ENCODE data around the gene OLFML1.

The OLFML1 gene

DNA sequence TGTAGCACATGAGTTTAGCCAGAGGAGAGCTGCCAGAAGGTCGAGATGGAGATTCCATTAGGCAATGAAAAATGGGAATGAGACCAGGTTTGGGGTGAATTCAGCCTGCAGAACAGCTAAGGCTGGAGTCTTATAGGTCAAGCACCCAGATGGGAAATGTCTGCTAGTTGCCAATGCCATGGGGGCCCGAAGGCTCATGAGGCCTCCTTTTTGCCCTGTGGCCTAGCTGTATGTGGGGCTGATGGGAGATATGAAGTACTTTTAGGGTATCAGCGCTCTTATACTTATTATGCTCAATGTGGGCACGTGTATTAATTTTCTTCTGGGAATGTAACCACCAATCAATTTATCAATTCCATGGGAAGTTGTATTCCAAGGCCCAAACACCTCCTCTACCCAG lies 37.2 kb downstream of the OLFML1 start:
- no peak for DNase-seq (ENCODE audit: low spot score)
- in situ Hi-C loops (cut with MboI; ENCODE audit: low pct_unique_long_range_greater_than_20kb, low sequenced_read_pairs, unreplicated experiment), result no loop called here
- TF ChIP-seq, protein P1, sequence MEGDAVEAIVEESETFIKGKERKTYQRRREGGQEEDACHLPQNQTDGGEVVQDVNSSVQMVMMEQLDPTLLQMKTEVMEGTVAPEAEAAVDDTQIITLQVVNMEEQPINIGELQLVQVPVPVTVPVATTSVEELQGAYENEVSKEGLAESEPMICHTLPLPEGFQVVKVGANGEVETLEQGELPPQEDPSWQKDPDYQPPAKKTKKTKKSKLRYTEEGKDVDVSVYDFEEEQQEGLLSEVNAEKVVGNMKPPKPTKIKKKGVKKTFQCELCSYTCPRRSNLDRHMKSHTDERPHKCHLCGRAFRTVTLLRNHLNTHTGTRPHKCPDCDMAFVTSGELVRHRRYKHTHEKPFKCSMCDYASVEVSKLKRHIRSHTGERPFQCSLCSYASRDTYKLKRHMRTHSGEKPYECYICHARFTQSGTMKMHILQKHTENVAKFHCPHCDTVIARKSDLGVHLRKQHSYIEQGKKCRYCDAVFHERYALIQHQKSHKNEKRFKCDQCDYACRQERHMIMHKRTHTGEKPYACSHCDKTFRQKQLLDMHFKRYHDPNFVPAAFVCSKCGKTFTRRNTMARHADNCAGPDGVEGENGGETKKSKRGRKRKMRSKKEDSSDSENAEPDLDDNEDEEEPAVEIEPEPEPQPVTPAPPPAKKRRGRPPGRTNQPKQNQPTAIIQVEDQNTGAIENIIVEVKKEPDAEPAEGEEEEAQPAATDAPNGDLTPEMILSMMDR (IDR thresholded peaks at IDR 0.05; ENCODE audit: extremely low read depth, insufficient read depth, missing control alignments), result no peak

DNA sequence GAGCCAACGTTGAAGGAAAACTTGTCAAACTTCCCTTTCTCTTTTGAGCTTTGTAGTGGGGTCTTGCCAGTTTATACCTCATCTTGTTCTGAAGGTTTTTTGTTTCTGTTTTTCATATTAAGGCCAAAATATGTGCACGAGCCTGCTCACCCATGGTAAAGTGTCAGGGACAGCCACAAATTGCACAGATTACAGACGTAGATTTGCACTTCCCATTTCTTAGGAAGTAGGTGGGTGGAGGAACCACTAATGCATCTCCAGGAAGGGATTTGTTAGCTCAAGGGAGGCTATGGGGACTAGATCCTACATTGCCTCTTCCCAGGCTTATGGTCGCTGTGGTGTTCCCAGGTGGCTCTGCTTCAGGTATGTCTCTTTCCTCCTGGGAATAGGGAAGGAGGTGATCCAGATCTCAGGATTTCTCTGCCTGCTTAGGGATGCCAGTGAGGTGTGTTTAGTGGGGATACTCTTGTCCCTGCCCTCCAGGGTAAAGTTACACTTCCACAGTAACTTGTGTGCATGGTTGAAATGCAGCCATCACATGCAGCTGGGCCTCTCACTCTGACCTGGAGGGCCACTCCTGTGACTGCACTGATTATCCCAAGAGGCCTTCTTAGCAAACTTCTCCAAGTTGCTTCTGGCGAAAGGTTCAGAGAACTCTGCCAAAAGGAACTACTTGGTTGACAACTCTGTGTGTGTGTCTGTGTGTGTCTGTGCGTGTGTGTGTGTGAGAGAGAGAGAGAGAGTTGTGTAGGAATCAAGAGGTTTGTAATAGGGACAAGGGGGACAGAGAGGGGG lies 38.3 kb downstream of the OLFML1 start:
- DNase-seq (ENCODE audit: low spot score), result no peak
- in situ Hi-C loops (cut with MboI; ENCODE audit: low pct_unique_long_range_greater_than_20kb, low sequenced_read_pairs, unreplicated experiment), result no loop called here
- TF ChIP-seq, protein P1 (IDR thresholded peaks at IDR 0.05; ENCODE audit: extremely low read depth, insufficient read depth, missing control alignments), result no peak

DNA sequence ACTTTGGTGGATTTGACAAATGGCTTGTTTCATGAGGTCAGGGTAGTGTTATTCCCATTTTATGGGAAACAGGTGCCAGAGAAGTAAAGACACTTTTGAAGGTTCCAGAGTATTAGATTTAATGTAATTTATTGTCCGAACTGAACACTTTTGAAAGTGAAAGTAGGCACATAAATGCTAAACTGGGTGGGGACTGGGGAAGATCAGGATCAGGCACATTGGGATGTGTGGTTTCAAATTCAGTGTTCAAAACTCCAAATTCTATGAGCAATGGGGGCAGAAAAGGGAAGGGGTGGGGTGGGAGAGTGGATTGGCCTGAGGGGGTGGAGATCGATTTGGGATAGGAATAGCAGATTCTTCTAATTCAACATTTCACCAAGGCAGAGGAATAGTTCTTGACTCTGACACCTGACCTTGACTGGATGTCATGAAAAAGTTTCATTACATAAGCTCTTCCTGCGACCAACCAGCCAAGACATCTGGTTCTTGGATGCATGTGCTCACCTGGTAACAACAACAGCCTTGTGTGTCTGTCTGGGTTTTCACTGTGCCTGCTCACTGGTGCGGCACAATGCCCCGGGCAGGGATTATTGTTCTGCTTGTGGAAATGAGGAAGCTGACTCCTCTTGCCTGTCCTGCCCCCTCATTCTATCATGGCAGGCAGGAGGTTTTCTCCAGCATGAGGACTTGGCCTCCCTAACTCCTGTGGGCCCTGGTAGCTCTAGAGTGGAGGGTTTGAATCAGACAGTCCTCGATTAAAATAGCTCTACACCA lies 39.3 kb downstream of the OLFML1 start:
- no peak for DNase-seq (ENCODE audit: low spot score)
- TF ChIP-seq, protein P1 (IDR thresholded peaks at IDR 0.05; ENCODE audit: extremely low read depth, insufficient read depth, missing control alignments), result no peak
- in situ Hi-C loops (cut with MboI; ENCODE audit: low pct_unique_long_range_greater_than_20kb, low sequenced_read_pairs, unreplicated experiment), result no loop called here

DNA sequence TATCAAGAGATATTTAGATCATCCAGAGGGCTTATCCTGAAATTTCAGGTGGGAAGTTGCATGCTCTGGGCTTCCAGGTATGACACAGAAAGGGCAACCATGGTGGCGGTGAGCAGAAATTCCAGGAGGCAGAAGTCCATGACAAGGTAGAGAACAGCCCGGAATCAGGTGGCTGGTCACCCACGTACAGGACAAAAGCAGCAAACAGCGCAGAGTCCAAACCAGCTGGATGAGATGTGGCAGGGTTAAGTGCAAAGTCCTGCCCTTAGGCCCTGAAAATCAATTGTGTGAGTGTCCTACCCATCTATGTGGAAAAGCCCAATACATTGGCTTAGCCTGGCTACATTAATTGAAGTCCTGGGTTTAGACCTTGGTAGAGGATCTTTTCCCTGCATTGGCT lies 40.1 kb downstream of the OLFML1 start:
- no peak for DNase-seq (ENCODE audit: low spot score)
- TF ChIP-seq, protein P1 (IDR thresholded peaks at IDR 0.05; ENCODE audit: extremely low read depth, insufficient read depth, missing control alignments), result no peak
- in situ Hi-C loops (cut with MboI; ENCODE audit: low pct_unique_long_range_greater_than_20kb, low sequenced_read_pairs, unreplicated experiment), result no loop called here

DNA sequence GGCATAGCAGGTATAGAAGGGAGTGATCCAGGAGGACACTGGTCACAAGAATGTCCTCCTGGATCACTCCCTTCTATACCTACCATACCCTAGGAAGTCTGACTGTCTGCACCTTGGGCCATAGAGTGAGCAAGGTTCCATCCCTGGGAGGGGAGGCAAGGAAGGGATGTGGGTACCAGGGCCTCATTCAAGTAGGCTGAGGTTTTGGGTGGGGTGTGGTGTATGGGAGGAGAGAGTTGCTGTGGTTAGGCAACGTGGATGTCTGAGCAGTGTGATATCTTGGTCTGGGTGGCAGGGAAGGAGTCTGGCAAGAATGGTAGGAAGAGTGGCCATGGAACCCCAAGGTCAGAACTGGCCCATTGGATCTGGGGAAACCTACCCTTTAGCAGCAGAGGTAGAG lies 41.7 kb downstream of the OLFML1 start:
- TF ChIP-seq, protein P1 (IDR thresholded peaks at IDR 0.05; ENCODE audit: extremely low read depth, insufficient read depth, missing control alignments), result no peak
- no peak for DNase-seq (ENCODE audit: low spot score)
- in situ Hi-C loops (cut with MboI; ENCODE audit: low pct_unique_long_range_greater_than_20kb, low sequenced_read_pairs, unreplicated experiment), result no loop called here

DNA sequence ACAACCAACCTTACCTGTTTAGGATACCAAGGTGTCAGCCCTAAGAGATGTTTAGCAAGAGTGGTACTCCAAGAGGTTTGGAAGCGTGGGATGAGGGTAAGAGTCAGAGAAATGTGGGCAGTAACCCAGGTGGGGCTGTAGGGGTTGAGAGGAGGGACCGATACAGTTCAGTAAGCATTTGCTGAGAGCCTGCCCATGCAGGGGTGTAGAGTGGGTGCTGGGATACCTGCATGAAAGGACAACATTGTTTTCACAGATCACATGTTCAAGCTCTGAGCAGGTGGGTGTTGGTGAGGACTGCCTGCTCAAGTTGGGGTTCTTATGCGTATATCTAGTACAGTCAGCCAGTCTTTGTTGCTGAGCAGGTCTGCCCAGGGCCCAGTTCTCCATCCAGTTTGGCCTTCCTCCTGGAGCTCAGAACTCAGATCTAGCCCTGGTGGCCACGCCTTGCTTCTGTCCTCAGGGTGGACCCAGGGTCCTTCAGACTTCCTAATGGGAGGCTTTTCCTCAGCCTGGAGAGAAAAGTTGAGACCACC lies 43.3 kb downstream of the OLFML1 start:
- in situ Hi-C loops (cut with MboI; ENCODE audit: low pct_unique_long_range_greater_than_20kb, low sequenced_read_pairs, unreplicated experiment), result no loop called here
- no peak for DNase-seq (ENCODE audit: low spot score)

More for the DNA sequence above, 43.3 kb downstream of the OLFML1 start:
- TF ChIP-seq, protein P1 (IDR thresholded peaks at IDR 0.05; ENCODE audit: extremely low read depth, insufficient read depth, missing control alignments), result no peak

Measured in GM13977 (cell line).